ENCODE data around the gene RNF149. TPM values are rescaled to one million over a fixed set of nuclear protein-coding genes. Genes with fewer than 3 reads are reported as not detected.

Gene RNF149
- total RNA-seq (2022; extraction: Qiagen RNA extraction; ENCODE audit: low read depth): 27.3 to 48.4 TPM (median 42.9 TPM) in 5 replicates

DNA sequence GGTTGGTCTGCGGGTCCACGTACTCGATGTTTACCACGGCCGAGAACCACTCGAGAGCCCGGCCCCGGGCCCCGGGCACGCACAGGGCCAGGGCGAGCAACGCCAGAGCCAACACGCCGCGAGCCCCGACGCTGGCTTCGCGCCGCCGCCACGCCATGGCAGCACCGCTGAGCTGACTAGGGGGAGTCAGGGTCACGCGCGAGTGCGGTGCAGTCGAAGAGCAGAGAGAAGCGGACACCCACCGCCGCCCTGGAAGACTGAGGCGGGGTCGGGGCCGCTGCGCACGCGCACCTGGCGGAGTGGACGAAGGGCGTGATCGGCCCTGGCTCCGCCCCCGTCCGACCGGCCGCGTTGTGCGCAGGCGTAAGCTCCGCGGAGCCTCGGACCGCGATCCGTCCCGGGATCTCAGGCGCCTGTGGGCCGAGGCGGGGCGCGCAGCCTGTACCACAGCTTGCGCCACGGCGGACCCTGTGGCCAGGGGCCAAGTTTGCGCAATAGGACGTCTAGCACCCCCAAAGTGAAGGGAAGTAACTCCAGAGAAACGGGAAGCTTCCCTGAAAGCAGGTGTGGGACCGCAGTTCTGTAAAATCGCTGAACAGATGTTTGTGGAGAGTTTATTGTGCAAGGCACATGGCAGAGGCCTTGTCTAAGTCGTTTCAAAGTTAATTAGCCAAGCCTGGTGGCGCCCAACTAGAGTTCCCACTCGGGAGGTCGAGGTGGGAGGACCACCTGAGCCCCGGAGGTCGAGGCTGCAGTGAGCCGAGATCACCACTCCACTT is at the start of gene RNF149:
TSS of gene RNF149 (minus strand) at position 270 of the 779 bp plus-strand sequence. CDS start at position 157, 113 bp downstream.

DNA sequence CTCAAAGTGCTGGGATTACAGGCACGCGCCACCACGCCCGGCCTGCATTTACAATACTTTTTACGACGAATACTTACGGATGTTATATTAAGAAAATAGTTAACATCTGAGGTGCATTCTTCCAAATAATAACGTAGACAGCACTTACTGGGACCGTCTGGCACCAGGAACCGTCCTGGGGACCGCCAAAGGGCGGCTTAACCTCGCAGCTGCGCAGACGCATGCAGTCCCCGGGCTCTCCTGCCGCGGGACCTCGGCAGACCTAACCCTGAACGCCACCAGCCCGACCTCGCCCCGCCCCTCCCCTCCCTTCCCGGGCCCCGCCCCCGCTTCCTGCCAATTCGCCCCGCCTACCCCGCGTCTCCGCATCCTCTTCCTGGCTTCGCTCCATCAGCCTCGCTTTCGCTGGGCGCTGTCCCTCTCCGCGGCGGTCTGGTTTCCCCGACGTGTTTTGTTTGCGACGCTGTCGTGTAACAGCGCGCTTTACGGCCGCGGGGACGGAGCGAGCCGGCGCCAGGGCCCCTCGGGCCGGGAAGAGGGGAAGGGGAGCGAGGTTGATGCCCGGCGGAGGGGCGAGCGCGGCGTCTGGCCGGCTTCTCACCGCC is 56.0 kb downstream of the RNF149 start, which contains the start of gene CNOT11:
TSS of gene CNOT11 (plus strand) at position 479 of the 605 bp plus-strand sequence. CDS start at position 558, 79 bp downstream.

Other genes starting within 250 kb of the RNF149 start
- 28.8 to 38.3 TPM (median 35.7 TPM) in 5 replicates for gene TBC1D8, start 157.3 kb downstream of the RNF149 start, total RNA-seq (2022; extraction: Qiagen RNA extraction; ENCODE audit: low read depth)
- gene CNOT11, start 55.8 kb downstream of the RNF149 start, total RNA-seq (2022; extraction: Qiagen RNA extraction; ENCODE audit: low read depth): 40.3 to 46.1 TPM (median 44.2 TPM) in 5 replicates
- gene CREG2, start 78.8 kb upstream of the RNF149 start, total RNA-seq (2022; extraction: Qiagen RNA extraction; ENCODE audit: low read depth): 3.5 to 10.0 TPM (median 8.7 TPM) in 5 replicates
- not detected in 5 replicates for gene RFX8, start 166.4 kb upstream of the RNF149 start, total RNA-seq (2022; extraction: Qiagen RNA extraction; ENCODE audit: low read depth)